Mucosa of stomach (tissue), 1 donor: Measurements from ENCODE around the gene EME1.

Source experiments
- H3K27me3 ChIP-seq: one replicate; pipeline ENCODE4 v1.7.0; 2013; ENCODE audit warnings: mild to moderate bottlenecking, low read length; ENCODE audit not compliant: control insufficient read depth, insufficient read depth
- H3K36me3 ChIP-seq: one replicate; pipeline ENCODE4 v1.7.0; 2013; ENCODE audit warnings: low read length; ENCODE audit not compliant: control insufficient read depth, insufficient read depth
- H3K4me1 ChIP-seq: one replicate; pipeline ENCODE4 v1.7.0; 2013; ENCODE audit warnings: mild to moderate bottlenecking, low read length; ENCODE audit not compliant: control insufficient read depth, insufficient read depth
- H3K4me3 ChIP-seq: one replicate; pipeline ENCODE4 v1.7.0; 2013; ENCODE audit warnings: low read length
- H3K9ac ChIP-seq: one replicate; pipeline ENCODE4 v1.7.0; 2013; ENCODE audit warnings: mild to moderate bottlenecking, low read length, moderate library complexity
- H3K9me3 ChIP-seq: one replicate; pipeline ENCODE4 v1.7.0; 2013; ENCODE audit warnings: mild to moderate bottlenecking, low read length, moderate library complexity; ENCODE audit not compliant: control insufficient read depth
- donor health status: Pancreatic carcinoma.

Gene EME1

DNA sequence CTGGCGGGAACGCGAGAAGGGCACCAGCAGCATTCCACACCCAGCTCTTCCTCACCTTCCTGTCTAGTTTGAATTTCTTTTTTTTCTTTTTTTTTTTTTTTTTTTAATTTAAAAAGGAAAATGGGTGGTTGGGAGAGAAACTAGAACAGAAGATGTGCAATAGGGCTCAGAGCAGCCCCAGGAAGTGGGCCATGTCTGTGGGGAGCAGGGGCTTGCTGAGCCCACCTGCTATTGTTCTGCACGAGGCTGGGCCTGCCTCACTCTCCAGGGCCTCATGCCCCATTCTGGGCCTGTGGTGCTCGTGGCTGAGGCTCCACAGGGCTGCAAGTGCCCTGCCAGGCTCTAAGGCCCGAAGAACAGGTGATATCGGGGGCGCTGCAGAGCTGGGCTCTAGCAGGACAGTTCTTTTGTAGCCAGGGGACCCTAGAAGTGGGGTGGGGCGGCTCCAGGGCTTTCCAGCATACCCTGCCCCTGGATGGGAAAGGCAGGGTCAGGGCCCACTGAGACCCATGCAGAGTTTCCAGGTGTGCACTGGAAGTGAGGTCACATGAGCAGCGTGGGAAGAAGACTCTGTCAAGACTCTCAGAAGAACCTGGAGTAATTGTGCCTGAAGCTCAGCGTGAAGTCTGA is 12.4 kb upstream of the EME1 start:
- no peaks in the 10 kb centered on the region for H3K27me3 ChIP-seq
- H3K9ac ChIP-seq: no peak overlapping the region
- H3K4me3 ChIP-seq: no peak overlapping the region
- H3K36me3 ChIP-seq: peaks cover 19% of the 10 kb centered on the region
- H3K9me3 ChIP-seq: no peaks in the 10 kb centered on the region
- peaks cover 11% of the 10 kb centered on the region for H3K4me1 ChIP-seq

DNA sequence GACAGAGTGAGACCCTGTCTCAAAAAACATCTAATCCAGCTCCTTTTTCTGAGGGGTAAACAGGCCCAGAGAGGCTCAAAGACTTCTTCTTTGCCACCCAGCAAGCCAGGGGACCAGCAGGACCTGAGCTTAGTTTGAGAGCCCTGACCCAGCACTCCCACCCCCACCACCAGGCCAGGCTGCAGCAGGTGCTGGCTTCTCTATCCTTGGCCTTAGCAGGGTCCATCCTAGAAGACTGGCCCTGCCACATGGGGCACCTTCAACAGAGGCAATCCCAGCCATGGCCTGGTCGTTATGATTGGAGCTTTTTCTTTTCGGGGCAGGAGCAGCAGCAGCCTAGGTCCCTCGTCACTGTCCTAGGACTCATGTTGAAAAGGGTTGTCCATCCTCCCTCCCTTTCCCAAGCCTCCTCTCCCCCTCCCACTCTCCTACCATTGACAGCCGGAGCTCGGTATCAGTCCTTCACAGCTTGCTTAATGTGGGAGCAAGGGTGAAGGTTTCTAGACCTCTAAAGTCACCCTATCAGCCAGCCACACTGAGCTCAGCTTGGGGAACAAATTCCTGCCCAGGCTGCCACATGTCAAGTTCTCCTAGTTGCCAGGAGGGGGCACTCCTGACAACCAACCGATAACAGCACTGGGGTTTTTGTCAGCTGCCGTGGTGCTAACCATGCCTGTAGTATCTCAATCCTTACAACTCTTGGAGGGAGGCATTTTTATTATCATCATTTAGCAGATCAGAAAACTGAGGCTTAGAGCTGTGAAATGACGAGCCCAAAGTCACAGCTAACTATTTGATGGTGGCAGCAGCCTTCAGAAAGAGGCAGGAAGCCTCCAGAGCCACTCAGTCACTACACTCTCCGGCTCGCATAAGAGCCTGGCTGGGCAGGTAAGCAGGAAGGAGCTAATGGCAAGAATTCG is 11.2 kb upstream of the EME1 start:
- no peak overlapping the region for H3K4me3 ChIP-seq
- H3K36me3 ChIP-seq: peaks cover 10% of the 10 kb centered on the region
- peaks cover 11% of the 10 kb centered on the region for H3K4me1 ChIP-seq
- no peaks in the 10 kb centered on the region for H3K27me3 ChIP-seq
- H3K9me3 ChIP-seq: no peaks in the 10 kb centered on the region
- H3K9ac ChIP-seq: peak overlapping the region; percentile 5

DNA sequence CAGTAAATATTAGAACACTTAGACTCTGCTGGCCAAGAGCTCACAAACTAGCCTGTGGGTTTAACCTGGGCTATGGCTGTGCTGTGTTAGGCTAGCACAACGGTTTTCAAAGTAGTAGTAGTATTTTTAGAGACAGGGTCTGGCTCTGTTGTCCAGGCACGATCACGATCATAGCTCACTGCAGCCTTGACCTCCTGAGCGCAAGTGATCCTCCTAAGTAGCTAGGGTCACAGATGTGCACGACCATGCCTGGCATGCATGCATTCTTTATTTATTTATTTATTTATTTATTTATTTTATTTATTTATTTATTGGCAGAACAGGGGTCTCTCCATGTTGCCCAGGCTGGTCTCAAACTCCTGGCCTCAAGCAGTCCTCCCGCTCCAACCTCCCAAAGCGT is 10.4 kb upstream of the EME1 start:
- peaks cover 12% of the 10 kb centered on the region for H3K36me3 ChIP-seq
- no peaks in the 10 kb centered on the region for H3K9me3 ChIP-seq
- peak overlapping the region; percentile 5 for H3K9ac ChIP-seq
- H3K4me1 ChIP-seq: peaks cover 11% of the 10 kb centered on the region
- no peaks in the 10 kb centered on the region for H3K27me3 ChIP-seq
- no peak overlapping the region for H3K4me3 ChIP-seq

DNA sequence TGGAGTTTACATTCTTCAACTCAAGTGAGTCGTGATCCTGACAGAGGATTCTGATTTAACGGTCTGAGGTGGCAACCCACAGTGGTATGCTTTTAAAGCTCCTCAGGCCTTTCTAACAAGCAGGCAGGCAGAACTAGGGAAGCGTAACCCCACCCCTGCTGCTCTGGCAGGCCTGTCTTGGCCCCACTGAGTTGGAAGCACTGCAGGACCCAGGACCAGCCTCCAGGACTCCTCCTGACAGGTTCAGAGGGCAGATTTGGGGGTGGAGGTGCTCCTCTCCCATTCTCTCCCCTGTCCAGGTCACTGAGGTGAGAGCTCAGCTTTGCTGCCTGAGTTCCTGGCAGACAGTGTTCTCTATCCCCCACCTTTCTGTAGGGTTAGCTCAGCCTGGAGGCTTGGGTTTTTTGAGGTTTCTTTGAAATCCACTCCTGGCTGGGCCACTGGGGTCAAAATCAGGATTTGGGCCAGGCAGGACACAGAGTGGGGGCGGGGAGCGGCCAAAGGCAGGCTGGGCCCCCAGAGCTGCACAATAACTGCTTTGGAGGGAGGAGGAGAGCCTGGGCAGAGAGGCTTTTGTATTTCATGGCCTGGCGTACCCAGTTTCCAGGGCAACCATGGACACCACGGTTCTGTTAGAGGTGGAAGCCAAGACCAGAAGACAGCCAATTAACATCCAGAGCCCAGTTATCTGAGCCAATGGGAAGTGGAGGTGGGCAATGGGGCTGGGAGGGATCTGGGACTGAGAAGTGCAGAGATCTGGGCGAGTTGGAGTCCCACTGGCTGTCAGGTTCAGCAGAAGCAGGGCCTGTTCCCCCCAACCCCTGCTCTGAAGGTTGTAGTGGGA is 9.6 kb upstream of the EME1 start:
- Histone ChIP-seq H3K36me3 (peaks cover 9% of the 10 kb centered on the region), H3K4me3 (no peak overlapping the region), H3K4me1 (peaks cover 11% of the 10 kb centered on the region), H3K9ac (no peak overlapping the region), H3K27me3 (no peaks in the 10 kb centered on the region), H3K9me3 (no peaks in the 10 kb centered on the region)

DNA sequence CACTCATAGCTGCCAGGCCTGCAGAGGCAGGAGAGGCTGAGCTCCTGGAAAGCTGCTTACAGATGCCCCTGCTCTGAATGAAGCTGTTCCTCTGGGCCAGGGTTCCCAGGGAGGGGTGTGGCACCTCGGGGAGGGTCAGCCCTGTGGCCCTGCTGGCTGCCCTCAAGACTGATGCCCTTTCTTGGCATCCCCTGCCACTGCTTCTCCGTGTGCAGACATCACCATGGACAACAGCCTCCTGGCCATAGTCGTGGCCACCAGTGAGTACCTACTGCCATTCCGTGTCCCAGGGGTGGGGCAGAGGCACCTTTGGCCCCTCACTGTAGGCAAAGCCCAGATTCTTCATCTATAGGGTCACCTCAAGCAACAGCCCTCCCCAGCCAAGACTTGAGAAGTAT is 9.0 kb upstream of the EME1 start:
- Histone ChIP-seq H3K27me3 (no peaks in the 10 kb centered on the region), H3K4me3 (no peak overlapping the region), H3K36me3 (peaks cover 9% of the 10 kb centered on the region), H3K4me1 (peaks cover 11% of the 10 kb centered on the region), H3K9ac (no peak overlapping the region), H3K9me3 (no peaks in the 10 kb centered on the region)

DNA sequence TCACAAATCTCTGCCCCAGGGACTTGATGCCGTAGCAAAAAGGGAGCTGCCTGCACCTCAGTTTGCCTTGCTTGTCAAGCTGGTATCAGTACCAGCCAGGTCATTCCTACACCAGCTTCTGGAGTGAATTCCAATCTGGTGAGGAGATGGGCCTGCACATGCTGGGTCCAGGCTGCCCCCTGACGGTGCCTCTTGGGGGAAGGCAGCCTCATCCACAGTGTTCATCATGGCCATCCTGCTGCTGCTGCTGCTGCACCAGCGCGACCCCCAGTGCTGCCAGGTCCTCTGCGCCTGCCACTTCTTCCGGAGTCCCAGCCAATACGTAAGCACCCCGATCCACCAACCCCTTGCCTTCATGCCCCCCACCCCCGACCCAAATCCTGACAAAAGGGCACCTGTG is 8.3 kb upstream of the EME1 start:
- Histone ChIP-seq H3K4me1 (peaks cover 11% of the 10 kb centered on the region), H3K36me3 (peaks cover 10% of the 10 kb centered on the region), H3K27me3 (no peaks in the 10 kb centered on the region), H3K9ac (no peak overlapping the region), H3K9me3 (no peaks in the 10 kb centered on the region), H3K4me3 (no peak overlapping the region)

DNA sequence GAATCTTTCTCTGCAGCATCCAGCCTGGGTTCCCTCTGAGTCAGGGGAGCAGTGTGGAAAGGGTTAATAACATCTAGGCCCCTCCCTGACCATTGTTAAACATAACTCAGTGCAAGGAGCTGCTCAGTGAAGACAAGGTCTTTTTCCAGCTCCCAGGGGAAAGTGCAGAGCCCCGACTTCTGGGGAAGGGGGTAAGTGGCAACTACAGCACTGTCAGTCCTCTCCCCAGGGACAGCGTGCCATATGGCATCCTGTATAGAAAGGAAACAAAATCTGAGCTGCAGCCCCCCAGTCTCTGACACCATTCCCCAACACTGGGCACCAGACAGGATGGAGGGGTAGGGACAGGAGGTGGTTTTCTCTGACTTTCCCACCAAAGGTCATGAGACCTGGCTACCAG is 7.9 kb upstream of the EME1 start:
- Histone ChIP-seq H3K9me3 (no peaks in the 10 kb centered on the region), H3K27me3 (no peaks in the 10 kb centered on the region), H3K9ac (no peak overlapping the region), H3K4me1 (peaks cover 11% of the 10 kb centered on the region), H3K4me3 (no peak overlapping the region), H3K36me3 (peaks cover 15% of the 10 kb centered on the region)

DNA sequence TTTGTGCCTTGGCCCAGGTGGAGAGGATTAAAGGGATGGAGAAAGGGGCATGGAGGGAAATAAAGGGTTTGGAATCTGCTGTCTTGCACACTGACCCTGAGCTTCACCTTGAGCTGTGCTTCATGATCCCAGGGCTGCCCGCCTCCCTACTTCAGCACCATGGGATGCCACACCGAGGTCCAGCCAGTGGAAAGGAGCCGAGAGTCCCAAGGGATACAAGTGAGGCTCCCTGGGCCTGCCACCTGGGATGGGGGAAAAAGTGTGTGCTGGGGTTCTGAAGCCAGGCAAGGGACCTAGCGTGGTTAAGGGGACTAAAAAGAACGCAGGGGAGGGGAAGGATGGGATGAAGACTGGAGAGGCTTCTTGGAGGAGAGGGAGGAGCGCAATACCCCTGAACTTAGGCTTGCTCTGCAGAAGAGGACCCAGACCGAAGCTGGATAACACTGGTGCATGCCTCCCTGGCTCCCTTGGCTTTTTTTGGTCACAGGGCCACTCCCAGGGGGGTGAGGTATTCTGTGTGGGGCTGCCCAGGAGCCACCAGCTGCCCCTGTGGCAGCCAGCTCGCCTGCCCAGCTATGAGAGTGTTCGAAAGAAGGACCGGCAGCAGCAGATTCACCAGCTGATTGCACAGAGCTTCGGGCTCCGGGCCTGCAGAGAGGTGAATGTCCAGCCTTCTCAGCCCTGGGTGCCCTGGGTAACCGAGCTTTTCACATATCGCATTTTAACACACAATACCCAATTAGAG is 7.2 kb upstream of the EME1 start:
- Histone ChIP-seq H3K4me1 (peaks cover 11% of the 10 kb centered on the region), H3K27me3 (no peaks in the 10 kb centered on the region), H3K9me3 (no peaks in the 10 kb centered on the region), H3K4me3 (no peak overlapping the region), H3K9ac (no peak overlapping the region), H3K36me3 (peaks cover 19% of the 10 kb centered on the region)

DNA sequence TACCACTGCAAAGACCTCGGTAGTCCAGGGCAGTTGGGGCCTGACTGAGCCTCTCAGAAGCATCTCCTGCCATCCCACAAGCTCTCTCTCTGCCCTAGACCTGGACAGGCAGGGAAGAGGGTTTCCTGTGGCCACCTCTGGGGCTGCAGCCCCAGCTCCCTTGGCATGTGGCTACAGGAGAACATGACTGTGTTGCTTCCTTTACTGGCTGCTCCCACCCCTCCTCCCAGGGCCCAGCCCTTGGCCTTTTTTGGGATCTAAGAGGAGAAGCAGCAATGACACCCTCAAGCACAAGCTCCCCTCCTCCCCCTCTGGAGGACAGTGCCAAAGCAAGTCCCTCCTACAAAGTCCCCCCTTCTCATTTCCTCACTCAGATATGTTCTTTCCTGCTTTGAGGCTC is 5.6 kb upstream of the EME1 start:
- Histone ChIP-seq H3K36me3 (peaks cover 19% of the 10 kb centered on the region), H3K27me3 (no peaks in the 10 kb centered on the region), H3K4me1 (peaks cover 18% of the 10 kb centered on the region), H3K4me3 (no peak overlapping the region), H3K9ac (no peak overlapping the region), H3K9me3 (no peaks in the 10 kb centered on the region)

DNA sequence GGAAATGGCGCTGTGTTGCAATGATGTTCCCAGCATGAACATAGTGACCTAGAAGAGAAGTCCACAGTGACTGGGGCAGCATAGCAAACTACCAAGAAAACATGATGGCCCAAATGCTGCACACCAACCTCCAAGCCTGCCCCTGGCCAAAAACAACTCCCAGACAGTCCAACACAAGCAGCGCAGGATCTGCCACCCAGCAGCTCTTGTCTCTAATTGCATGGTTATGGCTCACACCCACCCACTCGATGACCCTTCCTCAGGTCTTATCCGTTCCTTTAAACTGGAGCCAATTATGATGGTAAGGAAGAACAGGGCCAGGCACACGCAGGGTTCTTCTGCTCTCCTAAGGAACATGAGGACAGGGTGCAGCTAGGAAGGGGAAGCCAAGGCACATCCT is 3.0 kb upstream of the EME1 start:
- H3K9ac ChIP-seq: no peak overlapping the region
- peaks cover 19% of the 10 kb centered on the region for H3K36me3 ChIP-seq
- no peaks in the 10 kb centered on the region for H3K27me3 ChIP-seq
- peaks cover 12% of the 10 kb centered on the region for H3K4me1 ChIP-seq
- no peaks in the 10 kb centered on the region for H3K9me3 ChIP-seq
- no peak overlapping the region for H3K4me3 ChIP-seq

DNA sequence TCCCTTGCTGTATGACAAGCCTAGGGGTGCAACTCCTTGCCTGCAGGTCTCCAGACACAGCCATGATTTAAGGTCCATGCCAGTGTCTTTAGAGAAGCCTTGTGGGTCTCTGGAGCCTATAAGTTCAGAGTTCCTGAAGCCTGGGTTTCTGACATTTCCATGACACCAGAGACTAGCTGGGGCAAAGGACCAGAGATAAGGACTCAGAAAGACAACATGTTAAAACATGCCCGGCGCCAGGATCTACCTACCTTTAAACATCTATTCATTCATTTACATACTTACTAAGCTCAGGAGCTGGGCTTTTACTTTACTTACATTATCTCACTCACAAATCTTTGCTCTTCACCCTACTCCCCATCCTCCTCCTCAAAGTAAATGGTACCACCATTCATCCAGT is 1.5 kb upstream of the EME1 start:
- Histone ChIP-seq H3K4me3 (no peak overlapping the region), H3K36me3 (peaks cover 16% of the 10 kb centered on the region), H3K9ac (no peak overlapping the region), H3K27me3 (no peaks in the 10 kb centered on the region), H3K4me1 (peaks cover 12% of the 10 kb centered on the region), H3K9me3 (no peaks in the 10 kb centered on the region)
